Liver (tissue), 9 donors: ENCODE measurements around the gene SH2D5. TPM values are rescaled to one million over a fixed set of nuclear protein-coding genes. Genes with fewer than 3 reads are reported as not detected.

Experiments used
- DNase-seq: peaks from one replicate; pipeline ENCODE4 v3.0.0-alpha.2; 2017; ENCODE audit warnings: low spot score
- H3K27ac ChIP-seq, 2 donors: one replicate each; pipeline ENCODE4 v1.7.0; 2013; ENCODE audit warnings: inconsistent platforms in 2 of 2, low read length in 2 of 2, control low read depth in 1 of 2, low read depth in 1 of 2, mild to moderate bottlenecking in 1 of 2
- H3K27me3 ChIP-seq, 4 donors: one replicate each; pipeline versions ENCODE4 v1.6.1 to v1.7.0; 2013; ENCODE audit warnings: low read length in 3 of 4, inconsistent platforms in 1 of 4, mild to moderate bottlenecking in 1 of 4, moderate library complexity in 1 of 4; ENCODE audit not compliant: control insufficient read depth in 4 of 4, insufficient read depth in 4 of 4
- H3K36me3 ChIP-seq, 4 donors: one replicate each; pipeline versions ENCODE4 v1.6.1 to v1.7.0; 2013; ENCODE audit warnings: low read length in 3 of 4, mild to moderate bottlenecking in 3 of 4, low read depth in 1 of 4, moderate library complexity in 1 of 4; ENCODE audit not compliant: control insufficient read depth in 4 of 4, insufficient read depth in 3 of 4
- H3K4me1 ChIP-seq, 4 donors: one replicate each; pipeline versions ENCODE4 v1.6.1 to v1.7.0; 2013; ENCODE audit warnings: low read length in 3 of 4, mild to moderate bottlenecking in 3 of 4, moderate library complexity in 1 of 4; ENCODE audit not compliant: control insufficient read depth in 4 of 4, insufficient read depth in 4 of 4
- H3K4me3 ChIP-seq, 3 donors: one replicate each; pipeline versions ENCODE4 v1.6.1 to v1.7.0; 2013; ENCODE audit warnings: low read length in 3 of 3, control low read depth in 1 of 3, low read depth in 1 of 3, mild to moderate bottlenecking in 1 of 3
- H3K9ac ChIP-seq, 2 donors: one replicate each; pipeline ENCODE4 v1.7.0; 2013; ENCODE audit warnings: low read length in 2 of 2, mild to moderate bottlenecking in 2 of 2, moderate library complexity in 2 of 2, control low read depth in 1 of 2, low read depth in 1 of 2
- H3K9me3 ChIP-seq, 4 donors: one replicate each; pipeline versions ENCODE4 v1.6.1 to v1.7.0; 2013; ENCODE audit warnings: low read length in 3 of 4; ENCODE audit not compliant: control insufficient read depth in 4 of 4
- EGR1 ChIP-seq, 2 donors: IDR thresholded peaks; 2 replicates each; pipeline ENCODE4 v1.6.1; 2016 to 2018; ENCODE audit warnings: antibody characterized with exemption in 2 of 2, low read depth in 2 of 2
- FOXA2 ChIP-seq: IDR thresholded peaks from 2 replicates; pipeline ENCODE4 v1.6.1; 2016; ENCODE audit warnings: antibody characterized with exemption
- GABPA ChIP-seq, 2 donors: IDR thresholded peaks in 1 of 2; conservative IDR thresholded peaks in 1 of 2; 2 replicates each; pipeline ENCODE4 v1.6.1; 2016; ENCODE audit warnings: antibody characterized with exemption in 2 of 2, mild to moderate bottlenecking in 1 of 2, moderate library complexity in 1 of 2
- HNF4A ChIP-seq, 2 donors: conservative IDR thresholded peaks; 2 replicates each; pipeline ENCODE4 v1.6.1; 2016; ENCODE audit warnings: antibody characterized with exemption in 2 of 2, mild to moderate bottlenecking in 2 of 2
- JUND ChIP-seq, 2 donors: IDR thresholded peaks; 2 replicates each; pipeline ENCODE4 v1.6.1; 2016; ENCODE audit warnings: antibody characterized with exemption in 2 of 2
- NR2F2 ChIP-seq: IDR thresholded peaks from 2 replicates; pipeline ENCODE4 v1.6.1; 2016; ENCODE audit warnings: antibody characterized with exemption
- RXRA ChIP-seq, 2 donors: IDR thresholded peaks; 2 replicates each; pipeline ENCODE4 v1.6.1; 2017 to 2018; ENCODE audit warnings: antibody characterized with exemption in 2 of 2, mild to moderate bottlenecking in 1 of 2
- SP1 ChIP-seq: IDR thresholded peaks from 2 replicates; pipeline ENCODE4 v1.6.1; 2018; ENCODE audit warnings: antibody characterized with exemption, mild to moderate bottlenecking
- TAF1 ChIP-seq: conservative IDR thresholded peaks from 2 replicates; pipeline ENCODE4 v1.6.1; 2016; ENCODE audit warnings: antibody characterized with exemption, mild to moderate bottlenecking
- YY1 ChIP-seq: IDR thresholded peaks from 2 replicates; pipeline ENCODE4 v1.6.1; 2016; ENCODE audit warnings: antibody characterized with exemption, mild to moderate bottlenecking
- WGBS: extraction: QIAGEN DNeasy Blood & Tissue Kit; methylation state at CpG from one replicate; pipeline ENCODE4 v1.1.7; 2013; 5-methylcytosine and 5-hydroxymethylcytosine counted together
- polyA plus RNA-seq, 2 donors: library from polyadenylated mRNA; stranded (reverse) in 1 of 2; unstranded in 1 of 2; fragments of 200-250 nt in 1 of 2; fragments of >200 nt in 1 of 2; fragmentation: Nextera tagmentation in 1 of 2; extraction: Ambion mirVana in 1 of 2; gene quantifications; one replicate each; pipeline versions ENCODE4 v1.2.1 to v1.2.3, GENCODE V29; 2013 to 2015
- total RNA-seq, 2 donors: library from RNA; depleted of rRNA; stranded (reverse); fragments of >200 nt; gene quantifications; one replicate each; pipeline ENCODE4 v1.2.3, GENCODE V29; 2014
- TF ChIP-seq, protein P1 (sequence below): fragments of 150-350 bp; IDR thresholded peaks from 2 replicates; pipeline ENCODE4 v1.5.1; 2017; ENCODE audit warnings: improper control_type of control experiment, low read depth, low read length; ENCODE audit not compliant: missing input control
- TF ChIP-seq, protein P2 (sequence below): IDR thresholded peaks from 2 replicates; pipeline ENCODE4 v1.6.1; 2016; ENCODE audit warnings: antibody characterized with exemption
- TF ChIP-seq, protein P3 (sequence below): IDR thresholded peaks from 2 replicates; pipeline ENCODE4 v1.6.1; 2016; ENCODE audit warnings: antibody characterized with exemption
- TF ChIP-seq, protein P4 (sequence below): IDR thresholded peaks from 2 replicates; pipeline ENCODE4 v1.6.1; 2016; ENCODE audit warnings: antibody characterized with exemption, mild to moderate bottlenecking
- donor health status: healthy.
- donor health status: healthy.
- donor health status: healthy.
- donor health status: healthy.
- donor health status: healthy.

Gene SH2D5
- total and polyA plus RNA-seq, 4 donors = 0.05 TPM; not detected in 3

DNA sequence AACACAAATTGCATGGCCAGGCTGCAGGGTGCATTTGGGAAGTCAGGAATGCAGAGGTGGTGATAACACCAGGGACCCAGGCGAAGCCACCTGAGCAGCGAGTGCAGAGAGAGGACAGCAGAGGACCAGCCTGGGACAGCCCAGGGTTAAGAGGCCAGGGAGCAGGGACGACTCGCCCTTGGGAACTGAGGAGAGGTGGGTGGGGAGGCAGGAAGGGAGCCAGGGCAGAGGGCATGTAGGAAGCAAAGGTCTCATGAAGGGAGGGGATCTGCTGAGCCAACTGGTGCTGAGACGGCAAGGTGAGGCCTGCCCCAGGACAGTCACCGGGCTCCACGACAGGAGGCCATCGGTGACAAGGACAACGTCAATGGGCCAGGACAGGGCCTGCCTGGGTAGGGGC is 31.1 kb downstream of the SH2D5 start:
- peaks cover 0 to 6% (median 4%) of the 10 kb centered on the region in 4 donors for H3K4me1 ChIP-seq
- 59% methylated on average over 9 of the region's 9 CpGs for WGBS
- no peaks in the 10 kb centered on the region for H3K9me3 ChIP-seq
- H3K27me3 ChIP-seq = no peaks in the 10 kb centered on the region
- no peak overlapping the region for H3K27ac ChIP-seq
- no peaks in the 10 kb centered on the region for H3K36me3 ChIP-seq
- DNase-seq = no peak
- TF ChIP-seq HNF4A (conservative IDR thresholded peaks at IDR 0.05) (no peak), YY1 (no peak), GABPA (IDR thresholded peaks at IDR 0.05 in 1 of 2, conservative IDR thresholded peaks at IDR 0.05 in 1 of 2) (no peak), TAF1 (no peak), RXRA (IDR thresholded peaks at IDR 0.05) (no peak), NR2F2 (no peak), FOXA2 (no peak), EGR1 (IDR thresholded peaks at IDR 0.05; ENCODE audit: low read depth in 2 of 2) (no peak), JUND (IDR thresholded peaks at IDR 0.05) (no peak), SP1 (no peak)
- TF ChIP-seq, protein P1, sequence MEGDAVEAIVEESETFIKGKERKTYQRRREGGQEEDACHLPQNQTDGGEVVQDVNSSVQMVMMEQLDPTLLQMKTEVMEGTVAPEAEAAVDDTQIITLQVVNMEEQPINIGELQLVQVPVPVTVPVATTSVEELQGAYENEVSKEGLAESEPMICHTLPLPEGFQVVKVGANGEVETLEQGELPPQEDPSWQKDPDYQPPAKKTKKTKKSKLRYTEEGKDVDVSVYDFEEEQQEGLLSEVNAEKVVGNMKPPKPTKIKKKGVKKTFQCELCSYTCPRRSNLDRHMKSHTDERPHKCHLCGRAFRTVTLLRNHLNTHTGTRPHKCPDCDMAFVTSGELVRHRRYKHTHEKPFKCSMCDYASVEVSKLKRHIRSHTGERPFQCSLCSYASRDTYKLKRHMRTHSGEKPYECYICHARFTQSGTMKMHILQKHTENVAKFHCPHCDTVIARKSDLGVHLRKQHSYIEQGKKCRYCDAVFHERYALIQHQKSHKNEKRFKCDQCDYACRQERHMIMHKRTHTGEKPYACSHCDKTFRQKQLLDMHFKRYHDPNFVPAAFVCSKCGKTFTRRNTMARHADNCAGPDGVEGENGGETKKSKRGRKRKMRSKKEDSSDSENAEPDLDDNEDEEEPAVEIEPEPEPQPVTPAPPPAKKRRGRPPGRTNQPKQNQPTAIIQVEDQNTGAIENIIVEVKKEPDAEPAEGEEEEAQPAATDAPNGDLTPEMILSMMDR = no peak
- TF ChIP-seq, protein P2, sequence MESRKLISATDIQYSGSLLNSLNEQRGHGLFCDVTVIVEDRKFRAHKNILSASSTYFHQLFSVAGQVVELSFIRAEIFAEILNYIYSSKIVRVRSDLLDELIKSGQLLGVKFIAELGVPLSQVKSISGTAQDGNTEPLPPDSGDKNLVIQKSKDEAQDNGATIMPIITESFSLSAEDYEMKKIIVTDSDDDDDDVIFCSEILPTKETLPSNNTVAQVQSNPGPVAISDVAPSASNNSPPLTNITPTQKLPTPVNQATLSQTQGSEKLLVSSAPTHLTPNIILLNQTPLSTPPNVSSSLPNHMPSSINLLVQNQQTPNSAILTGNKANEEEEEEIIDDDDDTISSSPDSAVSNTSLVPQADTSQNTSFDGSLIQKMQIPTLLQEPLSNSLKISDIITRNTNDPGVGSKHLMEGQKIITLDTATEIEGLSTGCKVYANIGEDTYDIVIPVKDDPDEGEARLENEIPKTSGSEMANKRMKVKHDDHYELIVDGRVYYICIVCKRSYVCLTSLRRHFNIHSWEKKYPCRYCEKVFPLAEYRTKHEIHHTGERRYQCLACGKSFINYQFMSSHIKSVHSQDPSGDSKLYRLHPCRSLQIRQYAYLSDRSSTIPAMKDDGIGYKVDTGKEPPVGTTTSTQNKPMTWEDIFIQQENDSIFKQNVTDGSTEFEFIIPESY = no peak
- TF ChIP-seq, protein P3, sequence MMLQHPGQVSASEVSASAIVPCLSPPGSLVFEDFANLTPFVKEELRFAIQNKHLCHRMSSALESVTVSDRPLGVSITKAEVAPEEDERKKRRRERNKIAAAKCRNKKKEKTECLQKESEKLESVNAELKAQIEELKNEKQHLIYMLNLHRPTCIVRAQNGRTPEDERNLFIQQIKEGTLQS = no peak
- TF ChIP-seq, protein P4, sequence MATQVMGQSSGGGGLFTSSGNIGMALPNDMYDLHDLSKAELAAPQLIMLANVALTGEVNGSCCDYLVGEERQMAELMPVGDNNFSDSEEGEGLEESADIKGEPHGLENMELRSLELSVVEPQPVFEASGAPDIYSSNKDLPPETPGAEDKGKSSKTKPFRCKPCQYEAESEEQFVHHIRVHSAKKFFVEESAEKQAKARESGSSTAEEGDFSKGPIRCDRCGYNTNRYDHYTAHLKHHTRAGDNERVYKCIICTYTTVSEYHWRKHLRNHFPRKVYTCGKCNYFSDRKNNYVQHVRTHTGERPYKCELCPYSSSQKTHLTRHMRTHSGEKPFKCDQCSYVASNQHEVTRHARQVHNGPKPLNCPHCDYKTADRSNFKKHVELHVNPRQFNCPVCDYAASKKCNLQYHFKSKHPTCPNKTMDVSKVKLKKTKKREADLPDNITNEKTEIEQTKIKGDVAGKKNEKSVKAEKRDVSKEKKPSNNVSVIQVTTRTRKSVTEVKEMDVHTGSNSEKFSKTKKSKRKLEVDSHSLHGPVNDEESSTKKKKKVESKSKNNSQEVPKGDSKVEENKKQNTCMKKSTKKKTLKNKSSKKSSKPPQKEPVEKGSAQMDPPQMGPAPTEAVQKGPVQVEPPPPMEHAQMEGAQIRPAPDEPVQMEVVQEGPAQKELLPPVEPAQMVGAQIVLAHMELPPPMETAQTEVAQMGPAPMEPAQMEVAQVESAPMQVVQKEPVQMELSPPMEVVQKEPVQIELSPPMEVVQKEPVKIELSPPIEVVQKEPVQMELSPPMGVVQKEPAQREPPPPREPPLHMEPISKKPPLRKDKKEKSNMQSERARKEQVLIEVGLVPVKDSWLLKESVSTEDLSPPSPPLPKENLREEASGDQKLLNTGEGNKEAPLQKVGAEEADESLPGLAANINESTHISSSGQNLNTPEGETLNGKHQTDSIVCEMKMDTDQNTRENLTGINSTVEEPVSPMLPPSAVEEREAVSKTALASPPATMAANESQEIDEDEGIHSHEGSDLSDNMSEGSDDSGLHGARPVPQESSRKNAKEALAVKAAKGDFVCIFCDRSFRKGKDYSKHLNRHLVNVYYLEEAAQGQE = no peak
- H3K9ac ChIP-seq = no peak overlapping the region
- no peak overlapping the region for H3K4me3 ChIP-seq

DNA sequence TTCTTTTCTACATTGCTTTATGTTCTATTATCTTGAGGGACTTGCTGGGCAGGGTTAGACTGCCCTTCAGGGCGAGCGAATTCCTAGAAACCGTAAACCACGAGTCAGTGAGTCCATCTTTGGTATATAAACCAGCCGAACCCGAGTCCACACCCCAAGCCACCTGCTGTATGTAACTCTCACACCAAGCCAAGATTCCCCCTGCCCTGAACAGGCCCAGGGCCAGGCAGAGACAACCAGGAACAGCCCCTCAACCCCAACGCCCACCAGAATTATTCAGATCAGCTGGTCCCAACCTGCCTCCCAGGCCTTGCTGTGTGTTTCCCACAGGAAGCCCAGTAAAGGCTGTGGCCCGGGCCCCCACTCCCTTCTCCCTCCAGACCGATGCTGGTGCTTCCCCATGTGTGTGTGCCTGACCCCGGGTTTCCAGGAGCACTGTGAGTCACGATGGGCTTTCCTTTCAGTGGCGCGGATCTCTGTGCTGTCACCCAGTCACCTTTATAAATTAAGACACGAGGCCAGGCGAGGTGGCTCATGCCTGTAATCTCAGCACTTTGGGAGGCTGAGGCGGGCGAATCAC is 31.8 kb downstream of the SH2D5 start:
- DNase-seq = no peak
- H3K4me3 ChIP-seq = no peak overlapping the region

More for the DNA sequence above, 31.8 kb downstream of the SH2D5 start:
- no peaks in the 10 kb centered on the region for H3K9me3 ChIP-seq
- H3K27ac ChIP-seq = no peak overlapping the region
- H3K36me3 ChIP-seq = no peaks in the 10 kb centered on the region
- peaks cover 2 to 12% (median 7%) of the 10 kb centered on the region in 4 donors for H3K4me1 ChIP-seq
- no peaks in the 10 kb centered on the region for H3K27me3 ChIP-seq
- WGBS = 94% methylated on average over 17 of the region's 17 CpGs
- no peak overlapping the region for H3K9ac ChIP-seq
- TF ChIP-seq HNF4A (conservative IDR thresholded peaks at IDR 0.05) = no peak
- TF ChIP-seq, protein P4 = no peak
